Neuronal stem cell (in vitro differentiated cells): ENCODE measurements around the gene AMDHD2.
A peak's percentile ranks its signal among the peaks of the same experiment; 100 is the strongest.

Experiments used
- DNase-seq: peaks from one replicate; pipeline ENCODE4 v3.0.0-alpha.2; 2013; ENCODE audit warnings: low spot score
- H2AFZ ChIP-seq: one replicate; pipeline ENCODE4 v1.6.1; 2013; ENCODE audit warnings: mild to moderate bottlenecking, low read length, inconsistent platforms
- H2AK5ac ChIP-seq: 2 replicates; pipeline ENCODE4 v1.6.1; 2013; ENCODE audit warnings: low read depth, mild to moderate bottlenecking, inconsistent platforms, low read length, moderate library complexity, mixed read lengths
- H2BK120ac ChIP-seq: 2 replicates; pipeline ENCODE4 v1.6.1; 2013; ENCODE audit warnings: low read depth, mild to moderate bottlenecking, inconsistent platforms, low read length, moderate library complexity, mixed read lengths
- H2BK12ac ChIP-seq: one replicate; pipeline ENCODE4 v1.6.1; 2013; ENCODE audit warnings: low read length, inconsistent platforms
- H2BK15ac ChIP-seq: 2 replicates; pipeline ENCODE4 v1.6.1; 2013; ENCODE audit warnings: mild to moderate bottlenecking, low read length, inconsistent platforms, mixed read lengths
- H2BK5ac ChIP-seq: one replicate; pipeline ENCODE4 v1.6.1; 2013; ENCODE audit warnings: inconsistent platforms, mild to moderate bottlenecking, low read length, moderate library complexity
- H3K14ac ChIP-seq: one replicate; pipeline ENCODE4 v1.6.1; 2013; ENCODE audit warnings: low read length, inconsistent platforms
- H3K18ac ChIP-seq: 2 replicates; pipeline ENCODE4 v1.6.1; 2013; ENCODE audit warnings: low read length, inconsistent platforms
- H3K23ac ChIP-seq: 2 replicates; pipeline ENCODE4 v1.6.1; 2013; ENCODE audit warnings: low read depth, mild to moderate bottlenecking, mixed read lengths, low read length, inconsistent platforms; ENCODE audit not compliant: poor library complexity
- H3K27ac ChIP-seq: replicated peaks from 3 replicates; pipeline ENCODE4 v1.5.1; 2013; ENCODE audit warnings: low read length, inconsistent platforms
- H3K27me3 ChIP-seq, 3 experiments: 2 replicates each; pipeline ENCODE4 v1.6.1; 2013; ENCODE audit warnings: low read length in 3 of 3, mild to moderate bottlenecking in 2 of 3, inconsistent platforms in 1 of 3, low read depth in 1 of 3, mixed read lengths in 1 of 3, moderate library complexity in 1 of 3; ENCODE audit not compliant: control insufficient read depth in 3 of 3, insufficient read depth in 3 of 3
- H3K36me3 ChIP-seq, 2 donors: replicated peaks in 1 of 2; 2 replicates each; pipeline ENCODE4 v1.6.1; 2013; ENCODE audit warnings: low read length in 2 of 2; ENCODE audit not compliant: control insufficient read depth in 2 of 2, insufficient read depth in 2 of 2
- H3K4ac ChIP-seq: 2 replicates; pipeline ENCODE4 v1.6.1; 2013; ENCODE audit warnings: inconsistent platforms, mild to moderate bottlenecking, low read length, moderate library complexity
- H3K4me1 ChIP-seq, 2 donors: 1 replicate in 1 of 2; 2 replicates in 1 of 2; pipeline ENCODE4 v1.6.1; 2013; ENCODE audit warnings: low read length in 2 of 2, low read depth in 1 of 2; ENCODE audit not compliant: control insufficient read depth in 2 of 2, insufficient read depth in 1 of 2
- H3K4me2 ChIP-seq: one replicate; pipeline ENCODE4 v1.6.1; 2013; ENCODE audit warnings: mild to moderate bottlenecking, low read length, inconsistent platforms; ENCODE audit not compliant: insufficient read depth, poor library complexity, severe bottlenecking
- H3K4me3 ChIP-seq, 2 donors: 2 replicates each; pipeline ENCODE4 v1.5.1; 2013; ENCODE audit warnings: low read length in 2 of 2, mild to moderate bottlenecking in 2 of 2, inconsistent platforms in 1 of 2, moderate library complexity in 1 of 2
- H3K79me1 ChIP-seq: one replicate; pipeline ENCODE4 v1.6.1; 2013; ENCODE audit warnings: low read depth, mild to moderate bottlenecking, inconsistent platforms, low read length, moderate library complexity
- H3K9ac ChIP-seq: one replicate; pipeline ENCODE4 v1.6.1; 2013; ENCODE audit warnings: mild to moderate bottlenecking, low read depth, low read length, inconsistent platforms; ENCODE audit not compliant: poor library complexity
- H3K9me3 ChIP-seq, 2 donors: replicated peaks in 1 of 2; 2 replicates each; pipeline versions ENCODE3 to v1.6.1; 2013; ENCODE audit warnings: low read length in 2 of 2, mild to moderate bottlenecking in 2 of 2, inconsistent platforms in 1 of 2, low read depth in 1 of 2, mixed read lengths in 1 of 2, moderate library complexity in 1 of 2; ENCODE audit not compliant: control insufficient read depth in 2 of 2, insufficient read depth in 1 of 2
- H4K8ac ChIP-seq: one replicate; pipeline ENCODE4 v1.6.1; 2013; ENCODE audit warnings: low read depth, mild to moderate bottlenecking, inconsistent platforms, low read length, moderate library complexity
- H4K91ac ChIP-seq: one replicate; pipeline ENCODE4 v1.6.1; 2013; ENCODE audit warnings: low read length, low read depth, mild to moderate bottlenecking, inconsistent platforms; ENCODE audit not compliant: poor library complexity
- WGBS, 2 donors: extraction: QIAGEN DNeasy Blood & Tissue Kit; methylation state at CpG; one replicate each; pipeline ENCODE4 v1.1.7; 2013; ENCODE audit warnings: missing lambda C conversion rate in 2 of 2, mixed read lengths in 1 of 2; ENCODE audit not compliant: insufficient read length in 2 of 2, insufficient replicate concordance in 1 of 2; ENCODE audit errors: extremely low coverage in 2 of 2; 5-methylcytosine and 5-hydroxymethylcytosine counted together

AMDHD2 gene

GRCh38 chr16:2513405-2514332, 6.5 kb upstream of the AMDHD2 start, which contains the start of gene ATP6V0C:
Gene ATP6V0C, plus strand, starts transcription at chr16:2513952. Its CDS starts 152 bp downstream, at chr16:2514104.
- H2BK15ac ChIP-seq, result peak within 1 kb of the TSS; percentile 87
- peak within 1 kb of the TSS; percentile 96 to 97 for H3K4me3 ChIP-seq
- H3K79me1 ChIP-seq, result peaks cover 26% of the 10 kb centered on the region
- no peaks in the 10 kb centered on the region for H3K27me3 ChIP-seq
- WGBS, 2 donors, result no CpG with 5 or more reads among the region's 122 CpGs
- peaks cover 0 to 21% of the 10 kb centered on the region in 2 donors for H3K36me3 ChIP-seq
- H3K9ac ChIP-seq, result peak within 1 kb of the TSS; percentile 98
- H2AFZ ChIP-seq, result peak within 1 kb of the TSS; percentile 99
- peaks cover 31 to 38% of the 10 kb centered on the region in 2 donors for H3K4me1 ChIP-seq
- H4K91ac ChIP-seq, result peak within 1 kb of the TSS; percentile 75
- H2BK120ac ChIP-seq, result peak within 1 kb of the TSS; percentile 97
- peak within 1 kb of the TSS; percentile 88 for H3K4me2 ChIP-seq
- peak; percentile 93 for DNase-seq
- peak within 1 kb of the TSS; percentile 99 for H3K18ac ChIP-seq
- H3K4ac ChIP-seq, result peak within 1 kb of the TSS; percentile 93
- H3K27ac ChIP-seq, result peak within 1 kb of the TSS; percentile 93
- no peaks in the 10 kb centered on the region for H3K9me3 ChIP-seq
- H2BK5ac ChIP-seq, result peak within 1 kb of the TSS; percentile 96
- H2AK5ac ChIP-seq, result peak within 1 kb of the TSS; percentile 96
- H4K8ac ChIP-seq, result peak within 1 kb of the TSS; percentile 78
- peak within 1 kb of the TSS; percentile 99 for H3K23ac ChIP-seq
- peak within 1 kb of the TSS; percentile 69 for H2BK12ac ChIP-seq
- peak within 1 kb of the TSS; percentile 71 for H3K14ac ChIP-seq

GRCh38 chr16:2514333-2515179, 5.6 kb upstream of the AMDHD2 start:
- H2BK5ac ChIP-seq, result peak overlapping the region; percentile 96
- H2BK12ac ChIP-seq, result no peak overlapping the region
- peak overlapping the region; percentile 88 for H3K4me2 ChIP-seq
- no peak overlapping the region for H2BK120ac ChIP-seq
- no peak overlapping the region for H3K4ac ChIP-seq
- no peak overlapping the region for H4K8ac ChIP-seq
- H3K9ac ChIP-seq, result peak overlapping the region; percentile 98
- no peaks in the 10 kb centered on the region for H3K27me3 ChIP-seq
- no peak for DNase-seq
- H3K23ac ChIP-seq, result peak overlapping the region; percentile 99
- peak overlapping the region; percentile 49 for H2BK15ac ChIP-seq
- WGBS, 2 donors, result no CpG with 5 or more reads among the region's 63 CpGs
- H3K4me3 ChIP-seq, result peak overlapping the region; percentile 96 to 97
- H3K18ac ChIP-seq, result peak overlapping the region; percentile 93
- H4K91ac ChIP-seq, result no peak overlapping the region
- peak overlapping the region; percentile 99 for H2AFZ ChIP-seq
- peaks cover 32% of the 10 kb centered on the region for H3K79me1 ChIP-seq
- peak overlapping the region; percentile 96 for H2AK5ac ChIP-seq
- peak overlapping the region; percentile 71 for H3K14ac ChIP-seq
- H3K4me1 ChIP-seq, result peaks cover 31 to 38% of the 10 kb centered on the region in 2 donors
- H3K9me3 ChIP-seq, result no peaks in the 10 kb centered on the region
- H3K27ac ChIP-seq, result no peak overlapping the region
- H3K36me3 ChIP-seq, result peaks cover 7 to 30% of the 10 kb centered on the region in 2 donors

- H2AK5ac ChIP-seq, result peak overlapping the region; percentile 96
These were observed 4.9 kb upstream of the AMDHD2 start for GRCh38 chr16:2515180-2515851.

More at GRCh38 chr16:2515180-2515851, 4.9 kb upstream of the AMDHD2 start:
- Histone ChIP-seq H3K27me3 (no peaks in the 10 kb centered on the region), H3K9me3 (no peaks in the 10 kb centered on the region), H2BK15ac (no peak overlapping the region), H3K4me3 (peak overlapping the region; percentile 96 to 97), H3K14ac (no peak overlapping the region), H2AFZ (no peak overlapping the region), H3K18ac (no peak overlapping the region), H4K8ac (no peak overlapping the region), H3K23ac (no peak overlapping the region), H3K4me2 (peak overlapping the region; percentile 88), H2BK120ac (no peak overlapping the region), H3K79me1 (peaks cover 34% of the 10 kb centered on the region), H3K4ac (no peak overlapping the region), H3K36me3 (peaks cover 8 to 31% of the 10 kb centered on the region in 2 donors), H3K4me1 (peaks cover 30 to 31% of the 10 kb centered on the region in 2 donors), H4K91ac (no peak overlapping the region), H3K27ac (no peak overlapping the region), H3K9ac (no peak overlapping the region), H2BK12ac (no peak overlapping the region), H2BK5ac (no peak overlapping the region)
- WGBS, 2 donors, result no CpG with 5 or more reads among the region's 14 CpGs
- DNase-seq, result no peak
